Gastroesophageal sphincter (tissue), 3 donors: ENCODE data around the gene DBT.

Experiments used
- EP300 ChIP-seq: sonication (generic); formaldehyde crosslinking; IDR thresholded peaks from one replicate; pipeline ENCODE4 v1.6.1; 2017; ENCODE audit warnings: antibody characterized with exemption, mild to moderate bottlenecking
- POLR2AphosphoS5 ChIP-seq: sonication (generic); formaldehyde crosslinking; IDR thresholded peaks from one replicate; pipeline ENCODE4 v1.6.1; 2017; ENCODE audit warnings: antibody characterized with exemption
- TF ChIP-seq, protein P1 (sequence below), 4 experiments: fragments of 200-600 bp in 2 of 4; fragments of 450-650 bp in 2 of 4; sonication (generic) in 1 of 4; IDR thresholded peaks; one replicate each; pipeline ENCODE4 v1.5.1; 2017 to 2019; ENCODE audit warnings: antibody characterized with exemption in 4 of 4, mild to moderate bottlenecking in 2 of 4, moderate library complexity in 2 of 4

GRCh38 chr1:100265931-100266740 is 16.5 kb upstream of the DBT start, which contains the start of gene RTCA:
- TF ChIP-seq, protein P1, sequence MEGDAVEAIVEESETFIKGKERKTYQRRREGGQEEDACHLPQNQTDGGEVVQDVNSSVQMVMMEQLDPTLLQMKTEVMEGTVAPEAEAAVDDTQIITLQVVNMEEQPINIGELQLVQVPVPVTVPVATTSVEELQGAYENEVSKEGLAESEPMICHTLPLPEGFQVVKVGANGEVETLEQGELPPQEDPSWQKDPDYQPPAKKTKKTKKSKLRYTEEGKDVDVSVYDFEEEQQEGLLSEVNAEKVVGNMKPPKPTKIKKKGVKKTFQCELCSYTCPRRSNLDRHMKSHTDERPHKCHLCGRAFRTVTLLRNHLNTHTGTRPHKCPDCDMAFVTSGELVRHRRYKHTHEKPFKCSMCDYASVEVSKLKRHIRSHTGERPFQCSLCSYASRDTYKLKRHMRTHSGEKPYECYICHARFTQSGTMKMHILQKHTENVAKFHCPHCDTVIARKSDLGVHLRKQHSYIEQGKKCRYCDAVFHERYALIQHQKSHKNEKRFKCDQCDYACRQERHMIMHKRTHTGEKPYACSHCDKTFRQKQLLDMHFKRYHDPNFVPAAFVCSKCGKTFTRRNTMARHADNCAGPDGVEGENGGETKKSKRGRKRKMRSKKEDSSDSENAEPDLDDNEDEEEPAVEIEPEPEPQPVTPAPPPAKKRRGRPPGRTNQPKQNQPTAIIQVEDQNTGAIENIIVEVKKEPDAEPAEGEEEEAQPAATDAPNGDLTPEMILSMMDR (IDR thresholded peaks at IDR 0.05) = peak in 1 of 4 experiments; percentile 4
- TF ChIP-seq EP300 = no peak
- peak; percentile 79 for TF ChIP-seq POLR2AphosphoS5
